HG03460 (cell line): ENCODE results near the gene NCOA6.
"Not testable (repeated sequence)": the region's sequence is repeated elsewhere in the genome, so short reads cannot be mapped to it uniquely, and the experiment has no call there.

Experiments
- ATAC-seq: cut with Tn5 transposase; IDR thresholded peaks from one replicate; pipeline ENCODE4 v1.9.1; 2021; ENCODE audit not compliant: unreplicated experiment

NCOA6 gene

GRCh38 chr20:34831936-34832335 lies 6.5 kb upstream of the NCOA6 start:
- ATAC-seq, result no peak

DNA sequence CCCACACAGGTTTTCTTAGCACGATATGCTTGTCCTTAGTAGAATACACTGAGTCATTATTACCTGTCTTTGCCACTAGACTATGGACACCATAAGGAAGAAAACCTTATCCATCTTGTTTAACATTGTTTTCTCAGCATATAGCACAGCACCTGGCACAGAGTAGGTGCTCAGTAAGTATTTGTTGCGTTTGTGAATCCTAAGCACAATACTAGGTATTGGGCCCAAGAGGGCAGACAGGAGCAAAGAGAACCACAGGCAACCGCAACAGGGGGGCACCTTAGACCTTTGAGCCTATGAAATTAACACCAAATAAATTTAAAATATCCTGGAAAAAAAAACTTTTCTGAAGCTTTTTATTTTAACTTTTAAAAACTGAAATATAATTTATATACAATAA lies 3.7 kb upstream of the NCOA6 start:
- ATAC-seq, result no peak

DNA sequence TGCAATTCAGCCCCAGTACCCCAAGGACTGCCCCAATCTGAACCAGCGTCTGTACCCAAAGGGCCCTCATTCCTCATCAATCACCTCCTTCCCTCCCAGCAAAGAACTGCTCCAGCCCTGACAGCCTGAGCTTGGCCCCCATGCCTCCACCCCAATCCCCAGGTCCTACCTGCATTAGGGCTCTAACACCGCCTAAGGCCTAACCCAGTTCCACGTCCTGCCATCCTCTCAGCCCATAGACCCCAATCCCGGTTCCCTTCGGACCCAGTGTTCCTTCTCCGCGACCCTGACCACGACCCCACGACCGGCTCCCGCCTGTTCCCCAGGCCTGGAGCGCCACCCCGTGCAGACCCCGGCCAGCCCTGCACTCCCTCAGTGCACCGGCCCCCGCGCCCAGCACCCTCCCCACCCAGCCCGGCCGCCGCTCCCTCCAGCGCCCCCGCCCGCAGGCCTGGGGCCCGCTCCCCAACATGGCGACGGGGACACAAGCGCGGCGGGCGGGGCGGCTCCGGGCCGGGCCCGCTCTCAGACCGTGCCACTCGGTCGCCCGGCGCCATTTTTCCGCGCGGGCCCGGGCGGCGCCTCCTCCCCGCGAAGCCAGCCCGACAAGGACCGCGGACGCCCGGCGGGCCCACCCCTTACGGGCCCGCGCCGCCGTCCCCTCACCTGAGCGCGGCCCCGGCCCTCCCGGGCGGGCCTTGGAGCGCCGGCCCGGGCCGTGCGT lies 483 bp downstream of the NCOA6 start:
- ATAC-seq, result peak; percentile 72

DNA sequence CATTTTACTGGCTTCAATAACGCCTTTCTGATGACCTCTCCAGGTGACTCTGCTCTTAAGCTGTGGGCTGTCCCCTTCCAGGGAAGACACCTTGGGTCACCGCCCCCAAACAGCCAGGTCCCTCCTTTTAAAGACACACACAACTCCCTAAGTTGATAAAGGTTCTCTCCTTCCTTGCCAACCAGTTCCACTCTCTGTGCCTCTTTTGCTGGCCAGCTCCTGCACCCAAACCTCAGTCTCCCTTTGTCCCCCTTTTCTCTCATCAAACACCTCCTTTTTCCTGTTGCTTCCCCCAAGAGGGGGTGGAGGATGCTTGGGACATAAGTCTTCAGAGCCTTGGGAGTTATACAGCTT lies 1.0 kb downstream of the NCOA6 start:
- peak; percentile 55 for ATAC-seq

DNA sequence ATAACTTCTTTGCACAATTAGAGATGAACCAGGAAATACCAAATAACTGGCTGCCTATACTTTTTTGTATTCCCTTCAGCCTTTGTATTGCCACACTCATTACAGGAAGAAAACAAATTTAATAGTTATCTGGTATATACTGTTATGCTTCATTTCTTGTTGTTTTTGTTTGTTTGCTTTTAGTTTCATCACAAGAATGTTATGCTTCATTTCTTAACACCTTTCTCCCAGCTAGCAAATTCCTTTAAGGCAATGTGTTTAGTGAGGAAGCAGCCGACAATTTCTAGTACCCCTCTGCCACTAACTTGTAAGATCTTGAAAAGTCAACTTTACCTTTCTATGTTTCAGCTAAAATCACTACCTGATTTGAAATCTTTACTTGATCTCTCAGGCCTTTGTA lies 1.4 kb downstream of the NCOA6 start:
- ATAC-seq, result no peak

GRCh38 chr20:34820805-34821578 lies 4.5 kb downstream of the NCOA6 start:
- ATAC-seq, result no peak

DNA sequence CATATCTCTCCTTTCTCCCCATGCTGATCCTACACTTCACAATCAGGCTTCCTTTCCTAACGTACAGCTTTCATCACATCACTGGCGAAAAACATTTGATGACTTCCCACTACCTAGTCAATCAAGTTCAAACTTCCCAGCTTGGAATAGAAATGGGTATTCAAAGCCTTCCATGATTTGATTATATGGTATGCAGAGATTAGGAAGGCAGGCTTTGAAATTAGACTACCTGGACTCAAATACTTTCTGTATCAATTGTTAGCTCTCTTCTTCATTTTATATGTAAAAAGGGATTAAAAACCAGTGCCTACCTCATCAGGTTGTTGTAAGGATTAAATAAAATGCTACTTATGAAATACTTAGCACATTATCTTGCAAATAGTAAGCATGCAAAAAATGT lies 7.7 kb downstream of the NCOA6 start:
- no peak for ATAC-seq

DNA sequence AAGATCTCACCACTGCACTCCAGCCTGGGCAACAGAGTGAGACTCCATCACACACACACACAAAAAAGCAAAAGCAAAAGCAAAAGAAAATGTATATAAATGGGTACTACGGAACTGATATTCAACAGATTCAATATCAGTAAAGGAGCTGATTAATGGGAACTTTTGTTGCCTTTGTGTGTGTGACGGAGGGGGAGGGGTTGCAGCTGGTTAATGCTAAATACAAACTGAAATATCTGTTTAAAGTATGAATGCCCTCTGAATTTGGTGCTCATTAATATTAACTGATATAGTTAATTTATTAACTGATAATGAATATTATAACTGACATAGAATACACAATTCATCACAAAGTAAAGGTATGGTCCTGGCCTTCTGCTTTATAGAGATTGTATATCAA lies 8.4 kb downstream of the NCOA6 start:
- no peak for ATAC-seq

GRCh38 chr20:34815636-34816035 lies 9.8 kb downstream of the NCOA6 start:
- ATAC-seq, result no peak

- ATAC-seq, result no peak
Observed at GRCh38 chr20:34808583-34808982, 16.9 kb downstream of the NCOA6 start.

DNA sequence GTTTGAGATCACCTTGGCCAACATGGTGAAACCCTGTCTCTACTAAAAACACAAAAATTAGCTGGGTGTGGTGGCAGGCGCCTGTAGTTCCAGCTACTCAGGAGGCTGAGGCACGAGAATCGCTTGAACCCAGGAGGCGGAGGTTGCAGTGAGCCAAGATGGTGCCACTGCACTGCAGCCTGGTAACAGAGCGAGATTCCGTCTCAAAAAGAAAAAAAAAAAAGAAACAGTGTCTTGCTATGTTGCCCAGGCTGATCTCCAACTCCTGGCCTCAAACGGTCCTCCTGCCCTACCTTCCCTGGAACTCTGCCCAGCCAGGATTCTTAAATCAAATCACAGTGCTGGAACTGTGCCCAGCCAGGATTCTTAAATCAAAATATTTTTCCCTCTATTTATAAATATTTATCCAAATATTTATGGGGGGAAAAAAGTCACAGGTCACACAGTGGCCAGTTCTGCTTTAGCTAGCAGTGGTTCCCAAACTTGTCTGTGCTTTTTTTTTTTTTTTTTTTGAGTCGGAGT lies 17.4 kb downstream of the NCOA6 start:
- ATAC-seq, result not testable (repeated sequence)

GRCh38 chr20:34806255-34806654 lies 19.2 kb downstream of the NCOA6 start:
- ATAC-seq, result no peak

GRCh38 chr20:34798871-34799270 lies 26.6 kb downstream of the NCOA6 start:
- no peak for ATAC-seq

GRCh38 chr20:34798328-34798727 lies 27.1 kb downstream of the NCOA6 start:
- no peak for ATAC-seq

DNA sequence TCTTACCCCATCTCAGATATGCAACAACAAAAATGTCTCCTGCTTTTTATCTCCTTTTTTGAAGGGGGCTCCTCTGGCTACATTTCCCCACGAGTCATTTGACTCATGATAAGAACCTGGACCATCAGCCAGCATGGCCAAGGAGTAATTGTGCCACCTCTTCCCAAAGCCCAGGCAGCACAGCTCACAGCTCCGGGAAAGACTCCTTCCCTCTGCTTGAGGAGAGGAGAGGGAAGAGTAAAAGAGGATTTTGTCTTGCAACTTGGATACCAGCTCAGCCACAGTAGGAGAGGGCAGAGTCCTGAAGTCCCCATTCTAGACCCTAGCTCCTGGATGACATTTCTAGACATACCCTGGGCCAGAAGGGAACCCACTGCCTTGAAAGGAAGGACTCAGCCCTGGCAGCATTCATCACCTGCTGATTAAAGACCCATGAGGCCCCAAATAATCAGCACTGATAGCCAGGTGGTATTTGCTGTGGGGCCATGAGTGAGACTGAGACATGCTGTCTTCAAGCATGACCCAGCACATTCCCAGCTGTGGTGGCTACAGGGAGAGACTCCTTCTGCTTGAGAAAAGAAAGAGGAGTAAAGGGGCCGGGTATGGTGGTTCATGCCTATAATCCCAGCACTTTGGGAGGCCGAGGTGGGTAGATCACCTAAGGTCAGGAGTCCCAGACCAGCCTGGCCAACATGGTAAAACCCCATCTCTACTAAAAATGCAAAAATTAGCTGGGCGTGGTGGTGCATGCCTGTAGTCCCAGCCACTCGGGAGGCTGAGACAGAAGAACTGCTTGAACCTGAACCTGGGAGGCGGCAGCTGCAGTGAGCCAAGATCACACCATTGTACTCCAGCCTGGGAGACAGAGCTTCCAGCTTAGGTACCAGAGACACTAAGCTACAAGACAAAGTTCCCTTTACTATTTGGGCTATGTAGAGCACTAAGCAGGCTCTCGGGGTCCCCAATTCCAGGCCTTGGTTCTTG lies 28.1 kb downstream of the NCOA6 start:
- ATAC-seq, result no peak

DNA sequence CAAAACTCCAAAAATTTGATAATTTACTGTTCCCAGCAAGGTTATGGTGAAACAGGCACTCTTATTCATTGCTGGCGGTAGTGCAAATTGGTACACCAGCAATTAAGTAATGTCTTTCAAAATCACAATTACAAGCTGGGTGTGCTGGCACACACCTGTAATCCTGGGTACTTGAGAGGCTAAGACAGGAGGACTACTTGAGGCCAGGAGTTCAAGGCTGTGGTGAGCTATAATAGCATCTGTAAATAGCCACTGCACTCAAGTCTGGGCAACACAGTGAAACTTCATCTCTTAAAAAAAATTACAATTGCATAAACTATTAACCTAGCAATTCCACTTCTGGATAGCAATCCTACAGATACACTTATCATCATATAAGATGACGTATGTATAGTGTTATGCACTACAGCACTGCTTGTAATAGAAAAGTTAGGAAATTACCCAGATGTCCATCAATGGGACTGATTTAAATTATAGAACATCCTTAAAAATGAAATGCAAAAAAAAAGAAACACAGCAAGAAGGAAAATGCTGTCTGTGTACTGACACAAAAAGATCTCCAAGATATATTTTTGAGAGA lies 31.4 kb downstream of the NCOA6 start:
- no peak for ATAC-seq

- ATAC-seq, result no peak
Observed at GRCh38 chr20:34792687-34793363, 32.6 kb downstream of the NCOA6 start.

DNA sequence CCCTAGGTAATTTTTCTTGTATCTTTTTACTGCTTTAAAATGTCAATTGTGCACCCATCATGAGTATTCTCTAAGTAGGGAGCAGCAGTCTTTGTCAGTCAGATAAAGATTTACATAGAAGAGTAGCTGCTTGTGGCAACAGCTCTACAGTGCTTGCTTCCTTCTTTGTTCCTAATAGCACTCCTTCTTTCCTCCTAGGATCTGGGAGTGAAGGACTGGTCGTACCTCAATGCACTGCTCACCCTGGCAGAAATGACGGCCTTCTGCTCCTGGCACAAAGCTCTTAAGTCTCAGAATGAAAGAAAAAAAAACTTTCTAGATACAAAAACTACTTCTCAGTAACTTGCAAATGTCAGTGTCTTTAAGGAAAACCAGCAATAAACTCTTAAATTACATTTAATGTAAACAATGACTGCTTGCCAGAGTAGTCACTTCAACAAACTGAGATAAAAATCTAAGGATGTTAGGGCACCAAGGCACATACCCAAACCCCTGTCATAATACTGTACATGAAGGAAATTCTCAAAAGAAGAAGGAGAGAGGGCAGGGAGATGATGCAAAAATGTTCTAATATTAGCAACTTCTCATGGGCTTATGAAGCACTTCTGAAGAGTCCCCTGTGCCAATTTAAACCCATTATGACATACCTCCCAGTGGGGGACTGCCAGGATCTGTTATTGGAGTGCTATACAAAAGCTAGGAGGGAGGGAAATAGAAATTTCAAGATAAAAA lies 34.0 kb downstream of the NCOA6 start:
- ATAC-seq, result no peak

DNA sequence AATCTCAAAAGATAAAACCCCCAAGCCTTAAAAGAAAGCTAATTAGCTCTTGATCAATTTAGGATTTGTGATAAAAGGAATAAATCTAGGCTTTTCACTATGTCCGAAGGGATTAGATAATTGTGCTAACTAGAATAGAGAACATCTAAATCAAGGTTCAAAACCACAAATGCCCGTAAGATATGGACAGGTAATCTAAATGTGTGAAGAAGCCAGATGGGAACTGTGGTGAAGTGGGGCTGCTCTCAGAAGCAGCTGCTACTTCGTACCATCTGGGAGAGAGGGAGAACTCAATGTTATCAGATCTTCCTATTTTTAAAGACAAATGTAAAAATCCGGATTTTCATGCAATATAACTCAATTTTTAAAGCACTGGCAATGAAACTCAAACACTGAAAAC lies 44.2 kb downstream of the NCOA6 start:
- no peak for ATAC-seq

- not testable (repeated sequence) for ATAC-seq
Observed at GRCh38 chr20:34780291-34780690, 45.2 kb downstream of the NCOA6 start.
